Calu3 (cell line): Measurements from ENCODE around the gene RRP9. TPM values are rescaled to one million over a fixed set of nuclear protein-coding genes. Genes with fewer than 3 reads are reported as not detected.

ENCODE experiments used
- BruUV-seq: library from RNA; stranded (reverse); fragments of 400-500 nt; replicated peaks from 2 replicates; lab custom pipeline; 2021; lab: Mats Ljungman, UMichigan
- CTCF ChIA-PET: fragments of 300-600 bp; sonication (Branson Sonifier 250); formaldehyde crosslinking; loops from one replicate; lab custom pipeline; 2022; ENCODE audit warnings: antibody characterized with exemption; lab: Charles Lee
- DNase-seq: peaks from one replicate; pipeline ENCODE4 v3.0.0; 2022
- H3K27ac Mint-ChIP-seq: one replicate; pipeline ENCODE4 v1.8.0; 2022; ENCODE audit warnings: mixed read lengths; ENCODE audit not compliant: unreplicated experiment
- H3K27me3 Mint-ChIP-seq: one replicate; pipeline ENCODE4 v1.8.0; 2022; ENCODE audit warnings: mixed read lengths; ENCODE audit not compliant: unreplicated experiment
- H3K36me3 Mint-ChIP-seq: one replicate; pipeline ENCODE4 v1.8.0; 2022; ENCODE audit warnings: mild to moderate bottlenecking, moderate library complexity, mixed read lengths; ENCODE audit not compliant: insufficient read depth, unreplicated experiment
- H3K4me1 Mint-ChIP-seq: one replicate; pipeline ENCODE4 v1.8.0; 2022; ENCODE audit warnings: mild to moderate bottlenecking, low read depth, mixed read lengths; ENCODE audit not compliant: unreplicated experiment
- H3K4me3 Mint-ChIP-seq: one replicate; pipeline ENCODE4 v1.8.0; 2022; ENCODE audit warnings: mild to moderate bottlenecking, low read depth, moderate library complexity, mixed read lengths; ENCODE audit not compliant: unreplicated experiment
- H3K9me3 Mint-ChIP-seq: one replicate; pipeline ENCODE4 v1.8.0; 2022; ENCODE audit warnings: low read depth, mixed read lengths; ENCODE audit not compliant: unreplicated experiment
- intact Hi-C: fragments of 100-400 bp; cut with micrococcal nuclease; formaldehyde crosslinking; loops from one replicate; pipeline ENCODE4 v1.10.0; 2022; ENCODE audit not compliant: unreplicated experiment
- total RNA-seq: library from RNA; stranded (reverse); gene quantifications from 2 replicates; pipeline ENCODE4 v1.2.3, GENCODE V29; 2022
- TF ChIP-seq, protein P1 (sequence below): fragments of 200-600 bp; IDR thresholded peaks from one replicate; pipeline ENCODE4 v1.8.0; 2022; ENCODE audit warnings: antibody characterized with exemption; ENCODE audit not compliant: unreplicated experiment

Gene RRP9
- total RNA-seq, 1 experiment from 2014 or later: 39.3 TPM

DNA sequence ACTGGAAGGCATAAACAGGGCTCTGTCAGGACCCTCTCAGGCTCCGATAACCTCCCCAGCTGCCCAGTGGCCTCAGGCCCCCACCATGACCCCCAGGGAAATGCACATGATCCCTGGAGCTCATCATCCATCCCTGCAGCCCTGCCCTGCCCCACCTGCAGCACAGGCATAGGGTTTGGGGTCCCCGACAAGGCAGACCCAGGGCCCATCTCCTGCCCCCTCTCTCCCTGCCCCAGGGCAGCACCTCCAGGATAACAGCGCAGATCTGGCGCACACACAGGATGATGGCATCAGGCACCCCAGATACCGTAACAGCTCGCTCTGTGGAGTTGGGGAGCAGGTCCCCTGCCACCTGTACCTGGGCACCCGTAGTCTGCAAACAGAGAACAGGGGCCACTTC is 17.9 kb upstream of the RRP9 start:
- TF ChIP-seq, protein P1, sequence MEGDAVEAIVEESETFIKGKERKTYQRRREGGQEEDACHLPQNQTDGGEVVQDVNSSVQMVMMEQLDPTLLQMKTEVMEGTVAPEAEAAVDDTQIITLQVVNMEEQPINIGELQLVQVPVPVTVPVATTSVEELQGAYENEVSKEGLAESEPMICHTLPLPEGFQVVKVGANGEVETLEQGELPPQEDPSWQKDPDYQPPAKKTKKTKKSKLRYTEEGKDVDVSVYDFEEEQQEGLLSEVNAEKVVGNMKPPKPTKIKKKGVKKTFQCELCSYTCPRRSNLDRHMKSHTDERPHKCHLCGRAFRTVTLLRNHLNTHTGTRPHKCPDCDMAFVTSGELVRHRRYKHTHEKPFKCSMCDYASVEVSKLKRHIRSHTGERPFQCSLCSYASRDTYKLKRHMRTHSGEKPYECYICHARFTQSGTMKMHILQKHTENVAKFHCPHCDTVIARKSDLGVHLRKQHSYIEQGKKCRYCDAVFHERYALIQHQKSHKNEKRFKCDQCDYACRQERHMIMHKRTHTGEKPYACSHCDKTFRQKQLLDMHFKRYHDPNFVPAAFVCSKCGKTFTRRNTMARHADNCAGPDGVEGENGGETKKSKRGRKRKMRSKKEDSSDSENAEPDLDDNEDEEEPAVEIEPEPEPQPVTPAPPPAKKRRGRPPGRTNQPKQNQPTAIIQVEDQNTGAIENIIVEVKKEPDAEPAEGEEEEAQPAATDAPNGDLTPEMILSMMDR: no peak
- Mint-ChIP-seq H3K4me1 (no peaks in the 10 kb centered on the region), H3K9me3 (no peaks in the 10 kb centered on the region), H3K27ac (no peak overlapping the region), H3K36me3 (no peaks in the 10 kb centered on the region), H3K27me3 (peaks cover 7% of the 10 kb centered on the region), H3K4me3 (no peak overlapping the region)
- DNase-seq: no peak
- CTCF ChIA-PET: no interaction called here
- BruUV-seq: no TSS peak
- intact Hi-C loops: no loop called here

DNA sequence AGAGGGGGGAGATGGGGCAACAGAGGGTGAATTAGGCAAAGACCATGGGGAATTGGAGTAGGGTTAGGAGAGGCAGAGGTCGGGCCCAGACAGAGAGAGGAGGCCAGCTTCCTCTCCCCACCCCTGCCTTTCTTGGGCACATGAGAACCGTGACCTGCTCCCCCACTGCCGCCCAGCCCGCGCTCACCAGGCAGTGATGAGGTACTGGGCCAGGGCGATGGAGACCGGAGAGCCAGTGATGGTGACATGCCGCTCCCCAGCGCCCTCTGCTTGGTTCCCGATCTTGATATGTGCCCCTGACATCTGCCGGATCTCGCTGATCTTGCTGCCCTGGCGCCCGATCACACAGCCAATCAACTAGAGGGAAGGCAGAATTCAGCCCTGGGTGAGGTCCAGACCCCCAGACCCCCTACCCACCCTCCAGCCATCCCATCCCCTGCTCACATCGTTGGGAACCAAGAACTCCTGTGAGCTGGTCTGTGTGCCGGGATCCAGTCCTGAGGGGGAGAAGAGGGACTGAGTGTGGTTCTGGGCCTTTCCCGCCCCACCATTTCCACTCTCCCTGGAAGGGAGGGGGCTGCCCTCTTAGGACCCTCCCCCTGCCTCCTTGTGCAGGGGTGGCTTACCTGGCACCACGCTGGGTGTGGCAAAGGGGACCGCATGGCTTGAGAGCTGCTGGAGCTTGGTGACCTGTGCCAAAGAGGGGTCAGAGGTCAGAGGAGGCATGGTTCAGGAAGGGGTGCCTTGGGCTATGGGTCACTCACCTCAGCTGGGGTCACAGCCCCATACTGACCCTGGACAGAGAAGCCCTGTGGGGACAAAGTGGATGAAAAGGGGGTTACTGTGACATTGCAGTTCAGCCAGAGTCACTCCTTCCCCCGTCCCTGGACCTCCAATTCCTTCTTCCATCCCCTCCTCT is 17.2 kb upstream of the RRP9 start:
- intact Hi-C loops: no loop called here
- Mint-ChIP-seq H3K27me3 (peaks cover 15% of the 10 kb centered on the region), H3K36me3 (no peaks in the 10 kb centered on the region), H3K27ac (no peak overlapping the region), H3K9me3 (no peaks in the 10 kb centered on the region), H3K4me1 (no peaks in the 10 kb centered on the region), H3K4me3 (no peak overlapping the region)
- CTCF ChIA-PET: no interaction called here
- no peak for DNase-seq
- BruUV-seq: no TSS peak
- TF ChIP-seq, protein P1: no peak

DNA sequence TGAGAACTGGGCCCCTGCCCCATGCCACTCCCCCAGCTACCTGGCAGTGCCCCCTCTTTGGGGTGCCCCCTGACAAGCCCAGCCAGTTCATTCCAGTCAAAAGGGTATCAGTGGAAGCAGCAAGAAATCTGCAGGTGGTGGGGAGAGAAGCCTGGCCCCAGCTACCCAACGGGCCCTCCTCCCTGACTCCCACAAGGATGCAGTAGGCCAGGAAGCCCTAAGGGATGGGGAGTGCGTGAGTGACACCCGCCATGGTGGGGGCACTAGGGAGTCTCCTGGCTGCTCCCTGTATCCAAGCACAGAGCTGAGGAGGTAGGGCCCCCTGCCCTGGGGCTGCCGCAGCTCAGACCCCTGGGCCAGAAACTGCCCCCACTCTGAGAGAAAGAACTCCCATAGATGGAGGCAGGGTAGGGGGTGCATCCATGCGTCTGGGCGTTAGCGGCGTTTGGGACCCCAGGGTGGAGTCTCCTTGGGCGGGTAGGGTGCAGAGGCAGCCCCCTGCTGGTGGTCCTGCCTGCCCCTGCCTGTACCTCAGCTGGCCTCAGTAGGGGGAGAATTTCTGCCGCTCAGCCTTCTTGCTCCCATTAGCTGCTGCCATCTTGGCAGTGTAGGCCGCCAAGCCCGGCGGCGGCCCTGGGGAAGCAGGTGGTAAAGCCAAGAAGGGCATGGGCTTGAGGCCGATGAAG is 16.0 kb upstream of the RRP9 start:
- H3K9me3 Mint-ChIP-seq: no peaks in the 10 kb centered on the region
- intact Hi-C loops: no loop called here
- H3K27me3 Mint-ChIP-seq: peaks cover 27% of the 10 kb centered on the region
- no peaks in the 10 kb centered on the region for H3K36me3 Mint-ChIP-seq
- CTCF ChIA-PET: no interaction called here
- H3K4me1 Mint-ChIP-seq: no peaks in the 10 kb centered on the region
- H3K27ac Mint-ChIP-seq: no peak overlapping the region
- TF ChIP-seq, protein P1: no peak
- no TSS peak for BruUV-seq
- H3K4me3 Mint-ChIP-seq: no peak overlapping the region
- no peak for DNase-seq

DNA sequence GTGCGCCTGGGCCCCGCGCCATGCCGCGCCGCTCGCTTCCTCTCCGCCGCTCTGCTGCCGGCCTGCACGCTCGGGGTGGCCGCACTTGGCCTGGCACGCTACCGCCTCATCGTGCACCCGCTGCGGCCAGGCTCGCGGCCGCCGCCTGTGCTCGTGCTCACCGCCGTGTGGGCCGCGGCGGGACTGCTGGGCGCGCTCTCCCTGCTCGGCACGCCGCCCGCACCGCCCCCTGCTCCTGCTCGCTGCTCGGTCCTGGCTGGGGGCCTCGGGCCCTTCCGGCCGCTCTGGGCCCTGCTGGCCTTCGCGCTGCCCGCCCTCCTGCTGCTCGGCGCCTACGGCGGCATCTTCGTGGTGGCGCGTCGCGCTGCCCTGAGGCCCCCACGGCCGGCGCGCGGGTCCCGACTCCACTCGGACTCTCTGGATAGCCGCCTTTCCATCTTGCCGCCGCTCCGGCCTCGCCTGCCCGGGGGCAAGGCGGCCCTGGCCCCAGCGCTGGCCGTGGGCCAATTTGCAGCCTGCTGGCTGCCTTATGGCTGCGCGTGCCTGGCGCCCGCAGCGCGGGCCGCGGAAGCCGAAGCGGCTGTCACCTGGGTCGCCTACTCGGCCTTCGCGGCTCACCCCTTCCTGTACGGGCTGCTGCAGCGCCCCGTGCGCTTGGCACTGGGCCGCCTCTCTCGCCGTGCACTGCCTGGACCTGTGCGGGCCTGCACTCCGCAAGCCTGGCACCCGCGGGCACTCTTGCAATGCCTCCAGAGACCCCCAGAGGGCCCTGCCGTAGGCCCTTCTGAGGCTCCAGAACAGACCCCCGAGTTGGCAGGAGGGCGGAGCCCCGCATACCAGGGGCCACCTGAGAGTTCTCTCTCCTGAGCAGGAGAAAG is 14.4 kb upstream of the RRP9 start:
- TF ChIP-seq, protein P1: peak; percentile 31
- Mint-ChIP-seq H3K27me3 (peaks cover 42% of the 10 kb centered on the region), H3K9me3 (no peaks in the 10 kb centered on the region), H3K27ac (no peak overlapping the region), H3K4me3 (peak overlapping the region; percentile 55), H3K36me3 (no peaks in the 10 kb centered on the region), H3K4me1 (no peaks in the 10 kb centered on the region)
- no TSS peak for BruUV-seq
- CTCF ChIA-PET: no interaction called here
- DNase-seq: peak; percentile 58
- intact Hi-C loops: no loop called here
